ENCODE measurements around the gene TTC9.

DNA sequence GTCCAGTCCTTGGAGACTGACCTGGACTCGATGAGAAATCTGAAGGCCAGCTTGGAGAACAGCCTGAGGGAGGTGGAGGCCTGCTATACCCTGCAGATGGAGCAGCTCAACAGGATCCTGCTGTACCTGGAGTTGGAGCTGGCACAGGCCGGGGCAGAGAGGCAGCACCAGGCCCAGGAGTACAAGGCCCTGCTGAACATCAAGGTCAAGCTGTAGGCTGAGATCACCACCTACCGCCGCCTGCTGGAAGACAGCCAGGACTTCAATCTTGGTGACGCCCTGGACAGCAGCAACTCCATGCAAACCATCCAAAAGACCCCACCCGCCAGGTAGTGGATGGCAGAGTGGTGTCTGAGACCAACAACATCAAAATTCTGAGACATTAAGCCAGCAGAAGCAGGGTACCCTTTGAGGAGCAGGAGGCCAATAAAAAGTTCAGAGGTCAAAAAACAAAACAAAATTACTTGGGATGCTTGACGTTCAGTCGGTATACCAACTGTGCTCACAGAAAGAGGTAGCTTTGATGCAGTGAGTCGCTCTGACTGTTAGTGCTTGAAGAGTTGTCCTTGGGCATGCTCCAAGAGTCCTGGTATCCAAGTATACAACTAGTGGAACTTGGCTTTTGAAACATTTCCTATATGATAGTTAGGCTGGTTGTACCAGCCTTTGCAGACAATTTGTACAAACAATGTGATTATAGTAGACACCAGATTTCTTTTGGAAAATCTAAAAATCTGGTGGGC, 46.1 kb upstream of the TTC9 start:
- TF ChIP-seq RAD21 (IDR thresholded peaks at IDR 0.05) (no peak), GABPA (IDR thresholded peaks at IDR 0.05 in 1 of 2, conservative IDR thresholded peaks at IDR 0.05 in 1 of 2) (no peak), HNF4A (conservative IDR thresholded peaks at IDR 0.05) (no peak), TAF1 (conservative IDR thresholded peaks at IDR 0.05) (no peak), FOXA1 (IDR thresholded peaks at IDR 0.05) (no peak), FOXA2 (IDR thresholded peaks at IDR 0.05) (no peak)
- TF ChIP-seq, protein P1, sequence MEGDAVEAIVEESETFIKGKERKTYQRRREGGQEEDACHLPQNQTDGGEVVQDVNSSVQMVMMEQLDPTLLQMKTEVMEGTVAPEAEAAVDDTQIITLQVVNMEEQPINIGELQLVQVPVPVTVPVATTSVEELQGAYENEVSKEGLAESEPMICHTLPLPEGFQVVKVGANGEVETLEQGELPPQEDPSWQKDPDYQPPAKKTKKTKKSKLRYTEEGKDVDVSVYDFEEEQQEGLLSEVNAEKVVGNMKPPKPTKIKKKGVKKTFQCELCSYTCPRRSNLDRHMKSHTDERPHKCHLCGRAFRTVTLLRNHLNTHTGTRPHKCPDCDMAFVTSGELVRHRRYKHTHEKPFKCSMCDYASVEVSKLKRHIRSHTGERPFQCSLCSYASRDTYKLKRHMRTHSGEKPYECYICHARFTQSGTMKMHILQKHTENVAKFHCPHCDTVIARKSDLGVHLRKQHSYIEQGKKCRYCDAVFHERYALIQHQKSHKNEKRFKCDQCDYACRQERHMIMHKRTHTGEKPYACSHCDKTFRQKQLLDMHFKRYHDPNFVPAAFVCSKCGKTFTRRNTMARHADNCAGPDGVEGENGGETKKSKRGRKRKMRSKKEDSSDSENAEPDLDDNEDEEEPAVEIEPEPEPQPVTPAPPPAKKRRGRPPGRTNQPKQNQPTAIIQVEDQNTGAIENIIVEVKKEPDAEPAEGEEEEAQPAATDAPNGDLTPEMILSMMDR (IDR thresholded peaks at IDR 0.05; ENCODE audit: low read depth, low read length, missing input control) = no peak
- TF ChIP-seq, protein P2, sequence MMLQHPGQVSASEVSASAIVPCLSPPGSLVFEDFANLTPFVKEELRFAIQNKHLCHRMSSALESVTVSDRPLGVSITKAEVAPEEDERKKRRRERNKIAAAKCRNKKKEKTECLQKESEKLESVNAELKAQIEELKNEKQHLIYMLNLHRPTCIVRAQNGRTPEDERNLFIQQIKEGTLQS (IDR thresholded peaks at IDR 0.05) = no peak
- TF ChIP-seq, protein P3, sequence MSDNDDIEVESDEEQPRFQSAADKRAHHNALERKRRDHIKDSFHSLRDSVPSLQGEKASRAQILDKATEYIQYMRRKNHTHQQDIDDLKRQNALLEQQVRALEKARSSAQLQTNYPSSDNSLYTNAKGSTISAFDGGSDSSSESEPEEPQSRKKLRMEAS (IDR thresholded peaks at IDR 0.05) = no peak
- TF ChIP-seq, protein P4, sequence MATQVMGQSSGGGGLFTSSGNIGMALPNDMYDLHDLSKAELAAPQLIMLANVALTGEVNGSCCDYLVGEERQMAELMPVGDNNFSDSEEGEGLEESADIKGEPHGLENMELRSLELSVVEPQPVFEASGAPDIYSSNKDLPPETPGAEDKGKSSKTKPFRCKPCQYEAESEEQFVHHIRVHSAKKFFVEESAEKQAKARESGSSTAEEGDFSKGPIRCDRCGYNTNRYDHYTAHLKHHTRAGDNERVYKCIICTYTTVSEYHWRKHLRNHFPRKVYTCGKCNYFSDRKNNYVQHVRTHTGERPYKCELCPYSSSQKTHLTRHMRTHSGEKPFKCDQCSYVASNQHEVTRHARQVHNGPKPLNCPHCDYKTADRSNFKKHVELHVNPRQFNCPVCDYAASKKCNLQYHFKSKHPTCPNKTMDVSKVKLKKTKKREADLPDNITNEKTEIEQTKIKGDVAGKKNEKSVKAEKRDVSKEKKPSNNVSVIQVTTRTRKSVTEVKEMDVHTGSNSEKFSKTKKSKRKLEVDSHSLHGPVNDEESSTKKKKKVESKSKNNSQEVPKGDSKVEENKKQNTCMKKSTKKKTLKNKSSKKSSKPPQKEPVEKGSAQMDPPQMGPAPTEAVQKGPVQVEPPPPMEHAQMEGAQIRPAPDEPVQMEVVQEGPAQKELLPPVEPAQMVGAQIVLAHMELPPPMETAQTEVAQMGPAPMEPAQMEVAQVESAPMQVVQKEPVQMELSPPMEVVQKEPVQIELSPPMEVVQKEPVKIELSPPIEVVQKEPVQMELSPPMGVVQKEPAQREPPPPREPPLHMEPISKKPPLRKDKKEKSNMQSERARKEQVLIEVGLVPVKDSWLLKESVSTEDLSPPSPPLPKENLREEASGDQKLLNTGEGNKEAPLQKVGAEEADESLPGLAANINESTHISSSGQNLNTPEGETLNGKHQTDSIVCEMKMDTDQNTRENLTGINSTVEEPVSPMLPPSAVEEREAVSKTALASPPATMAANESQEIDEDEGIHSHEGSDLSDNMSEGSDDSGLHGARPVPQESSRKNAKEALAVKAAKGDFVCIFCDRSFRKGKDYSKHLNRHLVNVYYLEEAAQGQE (IDR thresholded peaks at IDR 0.05) = no peak

Measured in liver (tissue), 3 donors.